Adrenal gland (tissue), 5 donors: ENCODE data around the gene KRT39.

ENCODE experiments used
- POLR2A ChIP-seq, 2 donors: fragments of 450-650 bp; IDR thresholded peaks; one replicate each; pipeline ENCODE4 v1.6.1; 2017; ENCODE audit warnings: antibody characterized with exemption in 2 of 2, mild to moderate bottlenecking in 2 of 2, moderate library complexity in 1 of 2
- TF ChIP-seq, protein P1 (sequence below), 6 experiments: fragments of 450-650 bp in 4 of 6; fragments of 200-600 bp in 2 of 6; sonication (generic) in 1 of 6; IDR thresholded peaks; 1 replicate in 5 of 6; 2 replicates in 1 of 6; pipeline versions ENCODE4 v1.5.1 to v1.8.0; 2016 to 2021; ENCODE audit warnings: antibody characterized with exemption in 6 of 6, mild to moderate bottlenecking in 2 of 6, moderate library complexity in 1 of 6
- donor health status: DM: no; HTN: no; CAD: no.

DNA sequence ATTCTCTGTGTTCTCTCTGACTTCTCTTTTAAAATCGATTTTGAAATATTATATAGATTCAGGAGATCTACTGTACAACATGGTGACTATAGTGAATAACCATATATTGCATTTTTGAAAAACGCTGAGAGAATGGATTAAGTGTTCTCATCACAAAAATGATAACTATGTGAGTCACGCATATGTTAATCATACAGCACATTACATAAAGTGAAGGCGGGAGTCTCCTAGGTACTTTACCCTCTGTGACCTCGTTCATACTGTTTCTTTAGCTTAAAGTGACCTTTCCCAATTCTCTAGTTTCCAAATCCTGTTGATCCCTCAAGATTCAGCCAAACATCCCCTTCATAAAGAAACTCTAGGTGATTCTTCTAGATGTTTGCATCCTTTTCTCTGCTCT, 36.1 kb upstream of the KRT39 start:
- no peak for TF ChIP-seq POLR2A (IDR thresholded peaks at IDR 0.05)
- TF ChIP-seq, protein P1, sequence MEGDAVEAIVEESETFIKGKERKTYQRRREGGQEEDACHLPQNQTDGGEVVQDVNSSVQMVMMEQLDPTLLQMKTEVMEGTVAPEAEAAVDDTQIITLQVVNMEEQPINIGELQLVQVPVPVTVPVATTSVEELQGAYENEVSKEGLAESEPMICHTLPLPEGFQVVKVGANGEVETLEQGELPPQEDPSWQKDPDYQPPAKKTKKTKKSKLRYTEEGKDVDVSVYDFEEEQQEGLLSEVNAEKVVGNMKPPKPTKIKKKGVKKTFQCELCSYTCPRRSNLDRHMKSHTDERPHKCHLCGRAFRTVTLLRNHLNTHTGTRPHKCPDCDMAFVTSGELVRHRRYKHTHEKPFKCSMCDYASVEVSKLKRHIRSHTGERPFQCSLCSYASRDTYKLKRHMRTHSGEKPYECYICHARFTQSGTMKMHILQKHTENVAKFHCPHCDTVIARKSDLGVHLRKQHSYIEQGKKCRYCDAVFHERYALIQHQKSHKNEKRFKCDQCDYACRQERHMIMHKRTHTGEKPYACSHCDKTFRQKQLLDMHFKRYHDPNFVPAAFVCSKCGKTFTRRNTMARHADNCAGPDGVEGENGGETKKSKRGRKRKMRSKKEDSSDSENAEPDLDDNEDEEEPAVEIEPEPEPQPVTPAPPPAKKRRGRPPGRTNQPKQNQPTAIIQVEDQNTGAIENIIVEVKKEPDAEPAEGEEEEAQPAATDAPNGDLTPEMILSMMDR (IDR thresholded peaks at IDR 0.05) = no peak
